Right renal cortex interstitium (tissue), 3 donors: ENCODE measurements around the gene OR5AN1. TPM values are rescaled to one million over a fixed set of nuclear protein-coding genes. Genes with fewer than 3 reads are reported as not detected.
"Not testable (repeated sequence)": the region's sequence is repeated elsewhere in the genome, so short reads cannot be mapped to it uniquely, and the experiment has no call there.

Experiments used
- DNase-seq, 3 donors: peaks; one replicate each; pipeline ENCODE4 v3.0.0-alpha.2; 2013; ENCODE audit warnings: low read depth in 3 of 3, low spot score in 2 of 3
- polyA plus RNA-seq, 3 donors: library from polyadenylated mRNA; unstranded; fragments of 120-200 nt; gene quantifications; one replicate each; pipeline ENCODE4 v1.2.1, GENCODE V29; 2013; ENCODE audit not compliant: insufficient read length in 3 of 3

The OR5AN1 gene, protein sequence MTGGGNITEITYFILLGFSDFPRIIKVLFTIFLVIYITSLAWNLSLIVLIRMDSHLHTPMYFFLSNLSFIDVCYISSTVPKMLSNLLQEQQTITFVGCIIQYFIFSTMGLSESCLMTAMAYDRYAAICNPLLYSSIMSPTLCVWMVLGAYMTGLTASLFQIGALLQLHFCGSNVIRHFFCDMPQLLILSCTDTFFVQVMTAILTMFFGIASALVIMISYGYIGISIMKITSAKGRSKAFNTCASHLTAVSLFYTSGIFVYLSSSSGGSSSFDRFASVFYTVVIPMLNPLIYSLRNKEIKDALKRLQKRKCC
- polyA plus RNA-seq = not detected

DNA sequence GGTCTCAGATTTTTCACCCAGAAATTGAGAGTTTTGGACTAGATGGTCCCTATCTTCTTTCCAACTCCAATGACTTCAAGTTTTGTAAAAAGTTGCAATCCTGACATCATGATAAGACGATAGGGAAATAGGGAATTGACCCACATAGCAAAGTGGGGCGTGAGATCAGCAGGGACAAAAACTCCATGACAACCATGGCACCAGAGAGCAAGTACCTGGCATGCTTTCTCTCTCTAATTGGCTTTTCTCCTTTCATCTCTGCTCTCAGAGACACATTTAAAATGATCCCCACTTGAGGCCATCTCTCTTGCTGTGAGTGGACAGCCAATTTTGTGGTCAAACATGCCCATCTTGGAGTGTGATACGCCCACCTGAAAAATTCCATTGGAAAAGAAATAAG, at the start of gene OR5AN1:
TSS of gene OR5AN1 (plus strand) at position 301 of the 400 bp plus-strand sequence. CDS start 5,564 bp downstream, outside the sequence.
- no peak for DNase-seq

DNA sequence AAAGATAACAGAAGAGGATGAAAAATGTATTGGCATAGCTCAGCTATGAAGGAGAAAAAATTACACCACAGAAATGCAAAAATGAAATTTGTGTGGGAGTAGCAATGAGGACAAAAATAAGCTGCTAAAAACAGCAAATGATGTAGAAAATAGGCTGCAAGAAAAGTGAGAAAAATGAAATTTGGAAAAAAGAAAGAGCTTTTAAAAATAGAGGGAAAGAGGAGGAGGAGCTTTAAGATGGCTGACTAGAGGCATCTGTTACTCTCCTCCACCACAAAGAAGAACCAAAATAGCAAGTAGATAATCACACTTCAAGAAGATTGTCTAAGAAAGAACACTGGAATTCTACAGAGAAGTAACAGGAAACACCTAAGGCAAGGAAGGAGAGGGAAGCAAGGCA, 23.7 kb upstream of the OR5AN1 start:
- DNase-seq = no peak

DNA sequence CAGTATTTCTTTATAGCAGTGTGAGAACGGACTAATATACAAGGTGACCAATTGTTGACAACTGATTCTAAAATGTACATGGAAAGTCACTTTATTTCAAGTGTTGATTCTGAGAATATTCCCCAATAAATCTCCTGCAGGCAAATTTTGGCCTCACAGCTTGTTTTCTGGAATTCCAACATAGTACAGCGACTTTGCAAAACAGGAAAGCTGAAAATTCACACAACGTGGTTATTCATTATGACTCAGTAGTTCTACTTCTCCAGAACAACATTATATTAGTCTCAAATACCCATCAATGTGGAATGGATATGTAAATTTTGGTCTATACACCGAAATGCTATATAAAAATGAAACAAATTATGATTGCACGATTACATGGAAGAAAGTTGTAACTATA, 22.5 kb upstream of the OR5AN1 start:
- no peak for DNase-seq

DNA sequence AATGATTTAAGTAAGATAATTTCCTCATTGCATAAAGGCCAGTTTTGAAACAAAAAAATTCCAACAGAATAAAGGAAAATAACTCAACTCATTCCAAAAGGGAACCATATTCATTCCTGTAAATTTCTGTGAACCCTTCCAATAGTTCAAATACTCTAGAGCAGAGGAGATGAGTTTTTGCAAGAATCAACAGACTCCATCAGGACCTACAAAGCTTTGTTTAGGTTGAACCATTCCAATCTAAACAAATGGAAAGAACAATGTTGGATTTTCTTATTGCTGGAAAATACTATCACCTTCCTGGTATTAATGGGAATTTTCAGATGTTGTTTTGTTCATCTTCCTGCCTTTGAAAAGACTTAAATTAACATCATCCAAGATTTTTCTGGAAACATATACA, 21.8 kb upstream of the OR5AN1 start:
- no peak for DNase-seq

DNA sequence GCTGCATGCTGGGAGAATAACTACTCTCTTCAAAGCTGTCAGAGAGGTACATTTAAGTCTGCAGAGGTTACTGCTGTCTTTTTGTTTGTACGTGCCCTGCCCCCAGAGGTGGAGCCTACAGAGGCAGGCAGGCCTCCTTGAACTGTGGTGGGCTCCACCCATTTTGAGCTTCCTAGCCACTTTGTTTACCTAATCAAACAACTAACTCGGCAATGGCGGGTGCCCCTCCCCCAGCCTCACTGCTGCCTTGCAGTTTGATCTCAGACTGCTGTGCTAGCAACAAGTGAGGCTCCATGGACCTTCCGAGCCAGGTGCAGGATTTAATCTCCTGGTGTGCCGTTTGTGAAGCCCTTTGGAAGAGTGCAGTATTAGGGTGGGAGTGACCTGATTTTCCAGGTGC, 9.0 kb upstream of the OR5AN1 start:
- DNase-seq = not testable (repeated sequence)

DNA sequence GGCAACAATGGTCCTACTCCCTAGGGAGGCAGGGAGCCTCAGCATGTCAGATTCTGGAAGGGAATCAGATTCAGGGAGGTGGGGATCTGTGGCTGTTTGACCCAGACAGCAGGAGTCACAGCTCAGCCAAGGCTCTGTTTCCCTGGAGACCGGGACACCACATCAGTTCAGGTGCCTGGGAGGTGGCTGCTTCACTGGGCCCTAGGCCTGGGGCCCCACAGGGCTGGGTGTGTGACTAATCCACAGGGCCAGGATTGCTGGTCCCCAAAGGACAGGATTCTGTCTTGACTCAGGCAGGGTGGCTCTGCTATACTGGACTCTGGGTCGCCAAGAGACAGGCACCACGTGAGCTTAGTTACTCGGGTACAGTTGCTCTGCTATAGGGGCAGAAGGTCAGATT, 3.5 kb upstream of the OR5AN1 start:
- DNase-seq = no peak

DNA sequence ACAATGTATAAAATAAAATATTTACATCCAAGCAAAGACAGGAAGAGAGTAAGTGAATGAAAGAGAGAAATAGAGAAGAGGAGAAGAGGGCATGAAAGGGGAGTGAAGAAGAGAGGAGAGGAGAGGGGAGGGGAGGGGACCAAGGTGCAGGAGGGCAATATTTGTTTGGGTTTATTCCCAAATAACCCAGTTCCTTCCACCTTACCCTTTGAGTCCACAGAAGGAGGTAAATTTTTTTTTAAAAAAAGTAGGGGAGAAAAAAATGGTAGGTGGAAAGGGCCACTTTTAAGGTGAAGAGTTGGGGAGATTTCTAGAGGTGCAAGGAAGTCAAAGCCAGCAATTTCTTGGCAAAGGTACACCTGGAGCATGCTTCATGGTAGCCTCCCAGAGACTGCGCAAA, 2.1 kb upstream of the OR5AN1 start:
- DNase-seq = no peak

DNA sequence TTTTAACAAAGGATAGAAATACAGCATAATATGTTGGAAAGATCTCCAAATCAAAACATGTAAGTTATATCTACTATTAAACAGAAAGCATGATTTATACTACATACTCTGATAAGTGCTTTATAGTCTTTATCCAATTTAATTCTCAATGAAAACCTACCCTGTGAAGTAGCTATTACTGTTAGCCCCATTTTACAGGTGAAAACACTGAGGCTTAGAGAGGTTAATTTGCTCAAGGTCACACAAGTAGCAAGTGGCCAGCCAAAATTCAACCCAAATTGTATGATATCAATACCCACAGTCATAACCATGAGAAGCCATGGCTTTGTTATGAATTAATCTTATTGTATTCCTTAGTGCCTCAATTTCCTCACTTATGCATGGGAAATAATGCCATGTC, 675 bp upstream of the OR5AN1 start:
- no peak for DNase-seq

DNA sequence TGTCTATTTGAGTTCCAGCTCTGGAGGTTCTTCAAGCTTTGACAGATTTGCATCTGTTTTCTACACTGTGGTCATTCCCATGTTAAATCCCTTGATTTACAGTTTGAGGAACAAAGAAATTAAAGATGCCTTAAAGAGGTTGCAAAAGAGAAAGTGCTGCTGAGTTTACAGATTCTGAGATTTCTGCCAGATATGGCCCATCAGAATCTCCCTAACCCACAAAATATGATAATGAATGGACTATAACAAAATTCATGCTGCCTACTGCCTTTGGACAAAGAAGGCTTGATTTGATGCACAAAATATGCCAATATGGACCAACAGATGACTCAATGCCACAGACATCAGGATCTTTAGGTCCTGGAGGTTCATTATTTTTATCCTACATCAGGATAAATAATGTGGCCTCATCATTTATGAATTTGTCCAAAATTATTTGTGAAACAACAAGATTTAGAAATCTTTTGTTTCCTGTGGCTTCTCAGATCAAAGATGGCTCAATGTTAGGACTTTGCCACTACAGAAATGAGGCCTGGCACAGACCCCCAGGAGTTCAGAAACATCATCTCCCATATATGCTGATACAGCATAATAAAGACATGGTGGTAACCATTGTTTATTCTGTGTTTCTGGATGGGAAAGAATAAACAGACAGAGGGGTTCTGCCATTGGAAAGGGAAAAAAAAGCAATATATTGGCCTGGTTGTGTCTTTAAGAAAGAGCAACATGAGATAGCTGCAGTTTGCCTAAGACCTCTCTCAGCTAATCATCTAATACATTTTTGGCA, 6.7 kb downstream of the OR5AN1 start:
- no peak for DNase-seq

DNA sequence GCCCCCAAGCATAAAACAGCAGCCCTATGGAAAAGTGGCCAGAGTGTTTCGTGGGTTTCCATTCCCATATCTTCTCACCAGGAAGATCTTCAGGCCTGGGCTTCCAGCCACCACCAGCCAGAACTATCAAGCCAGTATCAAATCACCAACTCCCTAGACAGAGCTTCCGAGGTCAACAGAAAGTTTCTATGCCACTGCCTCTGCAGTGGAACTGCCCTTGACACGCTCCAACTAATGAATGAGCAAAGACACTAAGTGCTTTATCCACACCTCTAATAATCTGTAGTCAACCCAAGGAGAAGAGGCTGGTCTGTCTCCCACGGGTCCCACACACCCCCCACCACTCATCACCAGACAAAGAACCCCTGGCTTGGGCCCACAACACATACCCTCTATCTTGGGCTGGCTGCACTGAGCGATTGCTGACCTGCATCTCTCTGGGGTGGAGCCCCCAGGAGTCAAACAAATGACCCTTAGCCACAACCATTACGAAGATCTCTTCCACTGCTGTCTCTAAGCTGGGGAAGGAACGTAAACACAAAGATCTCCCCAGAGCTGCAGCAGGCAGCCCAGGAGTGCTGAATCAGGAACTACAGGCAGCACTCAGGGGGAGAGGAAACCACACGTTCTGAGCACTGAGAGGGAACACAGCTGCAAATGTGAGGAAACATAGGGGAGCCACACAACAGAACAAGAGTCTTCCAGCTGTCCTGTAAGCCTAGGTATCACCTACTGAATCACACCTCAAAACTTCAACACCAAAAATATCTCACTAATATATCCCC, 9.7 kb downstream of the OR5AN1 start:
- no peak for DNase-seq

DNA sequence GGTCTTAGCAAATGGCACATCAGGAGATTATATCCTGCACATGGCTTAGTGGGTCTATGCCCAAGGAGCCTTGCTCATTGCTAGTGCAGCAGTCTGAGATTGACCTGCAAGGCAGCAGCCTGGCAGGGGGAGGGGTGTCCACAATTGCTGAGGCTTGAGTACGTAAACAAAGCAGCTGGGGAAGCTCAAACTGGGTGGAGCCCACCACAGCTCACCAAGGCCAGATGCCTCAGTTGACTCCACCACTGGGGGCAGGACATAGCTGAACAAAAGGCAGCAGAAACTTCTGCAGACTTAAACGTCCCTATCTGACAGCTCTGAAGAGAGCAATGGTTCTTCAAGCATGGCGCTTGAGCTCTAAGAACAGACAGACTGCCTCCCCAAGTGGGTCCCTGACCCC, 13.6 kb downstream of the OR5AN1 start:
- not testable (repeated sequence) for DNase-seq

DNA sequence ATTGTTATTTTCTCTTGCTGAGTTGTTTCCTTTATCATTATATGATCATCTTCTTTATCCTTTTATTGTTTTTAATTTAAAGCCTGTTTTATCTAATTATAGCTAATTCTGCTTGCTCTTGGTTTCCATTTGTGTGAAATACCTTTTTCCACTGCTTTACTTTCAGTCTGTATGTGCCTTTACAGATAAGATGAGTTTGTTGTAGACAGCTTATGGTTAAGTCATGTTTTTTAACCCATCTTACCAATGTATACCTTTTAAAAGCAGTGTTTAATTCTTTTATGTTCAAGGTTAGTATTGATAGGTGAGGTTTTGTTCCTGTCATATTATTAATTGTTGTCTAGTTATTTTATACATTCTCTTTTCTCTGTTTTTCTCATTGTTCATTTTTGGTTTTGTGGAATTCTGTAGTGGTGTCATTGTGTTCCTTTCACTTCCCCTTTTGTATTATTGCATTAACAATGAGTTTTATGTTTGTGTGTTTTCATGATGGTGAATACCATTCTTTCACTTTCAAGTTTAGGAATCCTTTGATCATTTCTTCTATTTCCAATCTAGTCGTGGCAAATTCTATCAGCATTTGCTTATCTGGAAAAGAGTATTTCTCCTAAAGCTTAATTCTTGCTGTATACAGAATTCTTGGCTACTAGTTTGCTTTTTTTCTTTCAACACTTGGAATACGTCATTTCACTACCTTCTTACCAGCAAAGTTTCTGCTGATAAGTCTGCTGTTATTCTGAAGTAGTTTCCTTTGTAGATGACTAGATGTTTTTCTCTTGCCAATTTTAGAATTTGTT, 21.8 kb downstream of the OR5AN1 start:
- no peak for DNase-seq

DNA sequence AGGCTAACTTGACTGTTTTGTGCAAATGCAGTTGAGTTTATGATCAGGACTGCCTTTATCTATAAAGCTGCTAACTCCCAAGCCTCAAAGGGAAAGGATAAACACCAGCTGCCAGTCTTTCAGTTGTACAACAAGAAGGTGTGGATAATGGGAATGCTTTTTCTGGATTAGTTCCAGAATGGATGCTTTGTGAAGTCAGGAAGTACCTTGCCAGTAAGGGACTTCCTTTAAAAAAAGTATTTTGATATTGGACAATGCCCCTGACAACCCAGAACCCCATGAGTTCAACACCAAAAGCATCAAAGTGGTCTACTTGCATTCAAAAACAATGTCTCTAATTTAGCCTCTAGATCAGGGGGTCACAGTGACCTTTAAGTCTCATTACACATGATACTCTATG, 35.5 kb downstream of the OR5AN1 start:
- DNase-seq = no peak

DNA sequence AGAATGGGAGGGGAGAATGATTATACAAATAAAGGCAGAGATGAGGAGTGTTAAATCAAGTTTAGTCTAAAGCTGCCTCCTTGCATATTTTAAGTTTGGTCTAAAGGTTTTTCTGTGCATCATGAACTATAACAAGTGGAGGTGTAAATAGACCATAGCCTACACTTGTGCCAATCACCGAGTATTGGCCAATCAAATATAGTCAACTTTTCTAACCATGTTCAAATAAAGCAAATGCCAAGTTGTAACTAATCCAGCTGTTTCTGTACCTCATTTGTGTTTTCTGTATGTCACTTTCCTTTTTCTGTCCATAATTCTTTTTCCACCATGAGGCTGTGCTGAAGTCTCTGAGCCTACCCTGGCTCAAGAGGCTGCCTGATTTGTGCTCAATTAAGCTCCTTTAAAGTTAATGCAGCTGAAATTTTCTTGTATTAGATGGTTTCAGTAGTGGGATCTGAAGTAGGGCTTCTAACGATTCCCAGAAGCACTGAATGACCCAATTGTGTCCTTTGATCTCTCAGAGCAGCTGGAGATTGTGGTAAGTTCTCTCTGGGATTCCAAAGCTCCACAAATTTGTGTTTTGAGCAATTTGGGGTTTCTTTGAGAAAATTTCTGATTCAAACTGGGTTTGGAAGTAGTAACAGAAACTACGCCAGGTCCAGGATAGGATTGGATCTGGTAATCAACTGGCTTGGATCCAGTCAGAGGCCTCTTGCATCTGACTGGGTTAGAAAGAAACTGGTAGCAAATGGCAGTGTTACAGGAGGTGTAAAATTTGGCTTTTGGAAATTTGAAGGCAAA, 42.0 kb downstream of the OR5AN1 start:
- DNase-seq = no peak

DNA sequence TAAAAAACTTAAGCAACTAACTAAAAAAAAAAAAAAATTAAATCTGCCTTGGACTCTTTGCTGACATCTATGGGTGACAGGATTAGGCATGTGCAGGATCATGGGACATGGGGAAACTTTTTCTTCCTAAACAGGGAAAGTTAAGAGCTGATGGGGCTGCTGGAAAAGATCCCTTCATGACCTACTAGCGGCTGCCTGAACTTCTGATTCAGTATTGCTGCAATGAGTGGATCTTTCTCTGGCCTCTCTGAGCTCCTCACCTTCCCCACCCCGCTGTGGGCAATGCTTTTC, 42.5 kb downstream of the OR5AN1 start:
- DNase-seq = no peak

DNA sequence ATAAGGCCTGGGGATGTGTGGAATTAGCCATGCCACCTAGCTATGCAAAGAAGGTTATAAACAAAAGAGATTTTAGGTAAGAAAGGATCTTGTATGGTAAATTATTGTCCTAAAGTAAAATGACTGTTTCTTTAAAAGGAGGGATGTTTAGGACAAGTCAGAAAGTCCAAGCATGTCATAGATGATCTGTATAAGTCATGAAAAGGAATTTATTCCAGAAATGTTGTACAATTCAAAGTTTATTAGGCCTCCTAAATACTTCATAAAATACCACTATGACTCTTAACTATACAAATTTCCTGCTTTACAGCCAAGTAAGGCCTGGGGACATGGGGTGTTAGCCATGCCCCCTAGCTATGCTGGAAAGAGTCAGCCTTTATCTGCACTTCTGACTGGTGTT, 44.9 kb downstream of the OR5AN1 start:
- DNase-seq = no peak

DNA sequence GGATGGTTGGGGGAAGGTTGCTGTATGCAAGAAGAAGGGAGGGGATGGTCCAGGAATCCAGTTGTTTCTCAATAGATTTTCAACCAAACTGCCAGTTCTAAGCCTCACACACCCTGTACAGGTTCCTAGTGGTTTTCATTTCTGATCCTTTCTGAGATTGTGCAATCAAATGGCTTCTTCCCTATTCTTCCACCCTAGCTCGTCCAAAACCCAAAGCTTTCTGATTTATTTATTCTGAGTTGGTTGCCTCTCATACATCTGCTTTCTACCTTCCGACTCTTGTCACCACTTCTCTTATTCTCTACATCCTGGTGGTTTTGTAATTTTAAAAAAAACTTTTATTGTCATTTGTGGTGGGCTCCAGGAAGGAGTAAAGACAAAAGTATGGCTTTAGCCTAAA, 55.0 kb downstream of the OR5AN1 start:
- DNase-seq = no peak

DNA sequence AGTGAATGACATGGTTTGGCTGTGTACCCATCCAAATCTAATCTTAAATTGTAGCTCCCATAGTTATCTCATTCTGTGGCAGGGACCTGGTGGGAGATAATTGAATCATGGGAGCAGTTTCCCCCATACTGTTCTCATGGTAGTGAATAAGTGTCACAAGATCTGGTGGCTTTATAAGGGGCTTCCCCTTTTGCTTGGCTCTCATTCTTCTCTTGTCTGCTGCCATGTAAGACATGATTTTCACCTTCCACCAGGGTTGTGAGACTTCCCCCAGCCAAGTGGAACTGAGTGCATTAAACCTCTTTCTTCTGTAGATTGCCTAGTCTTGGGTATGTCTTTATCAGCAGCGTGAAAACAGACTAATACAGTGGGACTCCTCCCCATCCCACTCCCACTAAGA, 56.4 kb downstream of the OR5AN1 start:
- no peak for DNase-seq

DNA sequence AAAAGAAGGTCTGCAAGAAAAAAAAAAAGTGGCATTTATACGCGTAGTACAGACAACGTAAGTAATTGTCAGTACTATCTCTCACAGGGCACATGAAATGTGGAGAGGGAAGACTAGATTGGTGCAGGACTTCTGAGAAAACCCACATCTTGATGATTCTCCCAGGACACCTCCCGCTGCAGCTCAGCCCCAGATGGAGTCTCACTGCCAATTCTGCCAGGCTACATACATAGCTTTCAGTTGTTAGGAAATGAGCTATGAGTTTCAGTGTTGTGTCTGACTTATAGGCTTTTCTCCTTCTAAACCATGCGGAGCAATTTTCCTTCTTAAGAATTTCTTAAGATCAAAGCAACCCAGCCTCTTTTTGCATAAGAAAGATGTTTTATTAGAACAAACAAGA, 57.9 kb downstream of the OR5AN1 start:
- DNase-seq = no peak

DNA sequence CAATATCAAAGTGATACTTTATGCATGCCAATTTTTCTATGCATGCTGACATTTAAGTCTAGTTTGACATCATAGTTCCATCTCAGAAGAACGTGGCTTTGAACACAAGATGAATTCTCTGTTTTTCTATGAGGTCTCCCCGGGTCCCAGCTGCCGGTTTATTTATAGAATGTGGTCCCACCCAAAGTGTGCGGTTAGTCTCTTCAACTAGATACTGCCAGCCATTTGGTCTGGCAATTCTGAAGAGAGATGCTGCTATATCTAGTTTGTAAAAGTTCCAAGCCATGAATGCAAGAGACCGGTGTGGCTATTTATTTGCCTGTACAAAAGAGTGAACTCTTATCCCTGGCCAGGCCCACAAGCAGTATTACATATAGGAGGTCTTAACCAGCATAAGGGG, 58.3 kb downstream of the OR5AN1 start:
- no peak for DNase-seq
